PC-3 (cell line): Measurements from ENCODE around the gene MAN2A2. TPM values are rescaled to one million over a fixed set of nuclear protein-coding genes. Genes with fewer than 3 reads are reported as not detected.

Source experiments
- ATAC-seq: fragments of 200-7000 bp; cut with Tn5 transposase; 2 replicates; pipeline ENCODE4 v1.9.1; 2020; ENCODE audit warnings: mild to moderate bottlenecking, moderate library complexity
- BruUV-seq: library from RNA; stranded (reverse); fragments of 400-500 nt; replicated peaks from 2 replicates; lab custom pipeline; 2021; lab: Mats Ljungman, UMichigan
- CTCF ChIA-PET: fragments of 300-600 bp; sonication (Branson Sonifier 250); formaldehyde crosslinking; loops from one replicate; lab custom pipeline; 2022; ENCODE audit warnings: antibody characterized with exemption; lab: Charles Lee
- POLR2A ChIA-PET: fragments of 300-600 bp; sonication (Branson Sonifier 250); formaldehyde crosslinking; loops from one replicate; lab custom pipeline; 2022; ENCODE audit warnings: antibody characterized with exemption; ENCODE audit not compliant: unreplicated experiment; lab: Charles Lee
- DNase-seq: peaks from one replicate; pipeline ENCODE4 v3.0.0-alpha.2; 2015
- H2AFZ ChIP-seq: fragments of 300-600 bp; sonication (generic); 2 replicates; pipeline ENCODE4 v1.6.0; 2016; ENCODE audit warnings: antibody characterized with exemption, low read length
- H3F3A ChIP-seq: fragments of 300-600 bp; sonication (generic); one replicate; pipeline ENCODE4 v1.6.0; 2017; ENCODE audit warnings: antibody characterized with exemption, low read length, control low read depth, mild to moderate bottlenecking; ENCODE audit not compliant: unreplicated experiment
- H3K27ac ChIP-seq: fragments of 300-600 bp; sonication (generic); 2 replicates; pipeline ENCODE4 v1.5.1; 2016; ENCODE audit warnings: mild to moderate bottlenecking, low read length
- H3K27me3 ChIP-seq: fragments of 300-600 bp; sonication (generic); 2 replicates; pipeline ENCODE4 v1.6.1; 2016; ENCODE audit warnings: low read length, mixed read lengths
- H3K36me3 ChIP-seq: fragments of 300-600 bp; sonication (generic); 2 replicates; pipeline ENCODE4 v1.6.1; 2016; ENCODE audit warnings: low read depth, mixed run types, low read length, mixed read lengths
- H3K4me1 ChIP-seq: fragments of 300-600 bp; sonication (generic); 2 replicates; pipeline ENCODE4 v1.5.1; 2016; ENCODE audit warnings: low read length; ENCODE audit not compliant: insufficient read depth
- H3K4me2 ChIP-seq: fragments of 300-600 bp; sonication (generic); 2 replicates; pipeline ENCODE4 v1.6.0; 2016; ENCODE audit warnings: low read length
- H3K4me3 ChIP-seq: fragments of 300-600 bp; sonication (generic); 2 replicates; pipeline ENCODE4 v1.5.1; 2016; ENCODE audit warnings: mild to moderate bottlenecking, low read length, mixed read lengths
- H3K79me2 ChIP-seq: fragments of 300-600 bp; sonication (generic); 2 replicates; pipeline ENCODE4 v1.6.1; 2017; ENCODE audit warnings: low read length, mixed read lengths
- H3K9ac ChIP-seq: fragments of 300-600 bp; sonication (generic); 2 replicates; pipeline ENCODE4 v1.6.0; 2016; ENCODE audit warnings: mild to moderate bottlenecking, low read length
- H3K9me2 ChIP-seq: fragments of 300-600 bp; sonication (generic); replicated peaks from 2 replicates; pipeline ENCODE4 v1.6.1; 2016; ENCODE audit warnings: mixed run types, low read length, mixed read lengths
- H3K9me3 ChIP-seq: fragments of 300-600 bp; sonication (generic); 2 replicates; pipeline ENCODE4 v1.6.1; 2016; ENCODE audit warnings: low read length, mixed read lengths
- H4K20me1 ChIP-seq: fragments of 300-600 bp; sonication (generic); 2 replicates; pipeline ENCODE4 v1.6.1; 2016; ENCODE audit warnings: low read length, mixed read lengths
- CTCF ChIP-seq: fragments of 300-600 bp; sonication (generic); conservative IDR thresholded peaks from 2 replicates; pipeline ENCODE4 v1.5.1; 2017; ENCODE audit warnings: antibody characterized with exemption, low read depth, mild to moderate bottlenecking, low read length
- EZH2 ChIP-seq: fragments of 300-600 bp; sonication (generic); IDR thresholded peaks from one replicate; pipeline ENCODE4 v1.6.1; 2017; ENCODE audit warnings: antibody characterized with exemption, mild to moderate bottlenecking, low read length; ENCODE audit not compliant: unreplicated experiment
- EZH2phosphoT487 ChIP-seq: fragments of 300-600 bp; sonication (generic); IDR thresholded peaks from 2 replicates; pipeline ENCODE4 v1.6.1; 2018; ENCODE audit warnings: mild to moderate bottlenecking, antibody characterized with exemption, low read length, borderline replicate concordance
- intact Hi-C: fragments of 100-400 bp; cut with micrococcal nuclease; formaldehyde crosslinking; loops from 2 replicates; pipeline ENCODE4 v1.9.0; 2023
- total RNA-seq: library from RNA; depleted of rRNA; stranded (reverse); fragments of >200 nt; gene quantifications from 2 replicates; pipeline ENCODE4 v1.2.3, GENCODE V29; 2014

MAN2A2 gene
- total RNA-seq, 1 experiment from 2014 or later: 19.8 TPM

DNA sequence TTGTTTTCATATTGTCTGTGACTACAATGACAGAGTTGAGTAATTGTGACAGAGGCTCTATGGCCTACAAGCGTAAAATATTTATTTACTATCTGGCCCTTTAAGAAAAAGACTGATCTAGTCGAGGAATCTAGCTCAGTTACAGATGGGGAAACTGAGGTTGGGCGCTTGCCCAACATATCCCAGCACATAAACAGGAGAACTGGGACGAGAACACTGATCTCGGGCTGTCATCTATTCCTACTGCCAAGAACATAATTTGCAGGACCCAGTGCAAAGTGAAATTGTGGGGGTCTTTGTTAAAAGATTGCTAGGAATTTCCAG is 16.8 kb upstream of the MAN2A2 start:
- Histone ChIP-seq H3K4me1 (no peaks in the 10 kb centered on the region), H3K4me2 (no peak overlapping the region), H3K4me3 (no peak overlapping the region), H3K9me3 (no peaks in the 10 kb centered on the region), H3K79me2 (no peaks in the 10 kb centered on the region), H2AFZ (no peak overlapping the region), H3K9me2 (no peaks in the 10 kb centered on the region), H3K36me3 (no peaks in the 10 kb centered on the region; the same call in 1 of the 2 replicates), H4K20me1 (no peaks in the 10 kb centered on the region), H3K9ac (no peak overlapping the region), H3K27me3 (no peaks in the 10 kb centered on the region), H3K27ac (no peak overlapping the region), H3F3A (no peaks in the 10 kb centered on the region)
- TF ChIP-seq EZH2phosphoT487 (no peak), EZH2 (no peak), CTCF (no peak; the same call in 1 of the 2 replicates)
- ATAC-seq (no peak), DNase-seq (no peak)
- intact Hi-C loops: loop anchor here (1.0 to 5.0 kb wide), 3 partner anchors 169 to 238 kb away; partner anchors contain the start of gene BLM
- ChIA-PET POLR2A (interaction anchor here (0.6 kb wide), 1 partner anchor 222 kb away, joined by 3 read pairs; no protein-coding TSS in a partner anchor), CTCF (interaction anchor here (0.8 to 2.4 kb wide), 2 partner anchors 236 to 238 kb away, joined by 5 to 11 read pairs; no protein-coding TSS in a partner anchor)
- BruUV-seq: no TSS peak

- H3K9me2 ChIP-seq: no peaks in the 10 kb centered on the region
- no peaks in the 10 kb centered on the region for H3F3A ChIP-seq
- CTCF ChIA-PET: no interaction called here
- H3K4me1 ChIP-seq: no peaks in the 10 kb centered on the region
- H3K27ac ChIP-seq: no peak overlapping the region
- DNase-seq (no peak), ATAC-seq (no peak)
- TF ChIP-seq CTCF (no peak), EZH2phosphoT487 (no peak), EZH2 (no peak)
- H3K79me2 ChIP-seq: no peaks in the 10 kb centered on the region
- H3K27me3 ChIP-seq: no peaks in the 10 kb centered on the region
- POLR2A ChIA-PET: no interaction called here
- H3K4me2 ChIP-seq: no peak overlapping the region
- no peaks in the 10 kb centered on the region for H4K20me1 ChIP-seq
- no peak overlapping the region for H3K4me3 ChIP-seq
- no peaks in the 10 kb centered on the region for H3K9me3 ChIP-seq
- BruUV-seq: no TSS peak
- no peak overlapping the region for H2AFZ ChIP-seq
- H3K9ac ChIP-seq: no peak overlapping the region
- H3K36me3 ChIP-seq: no peaks in the 10 kb centered on the region; the same call in 1 of the 2 replicates
- intact Hi-C loops: loop anchor here (2.0 to 5.0 kb wide), 2 partner anchors 170 to 194 kb away; partner anchors contain the start of gene BLM
These were observed 16.0 kb upstream of the MAN2A2 start for GRCh38 chr15:90887037-90887481.

- Histone ChIP-seq H3K4me3 (no peak overlapping the region), H3K9ac (no peak overlapping the region), H3K27me3 (no peaks in the 10 kb centered on the region), H2AFZ (no peak overlapping the region), H3K4me2 (no peak overlapping the region), H3K9me3 (no peaks in the 10 kb centered on the region), H3K9me2 (no peaks in the 10 kb centered on the region), H3F3A (no peaks in the 10 kb centered on the region), H3K36me3 (no peaks in the 10 kb centered on the region; the same call in 1 of the 2 replicates), H4K20me1 (no peaks in the 10 kb centered on the region), H3K4me1 (no peaks in the 10 kb centered on the region), H3K27ac (no peak overlapping the region), H3K79me2 (no peaks in the 10 kb centered on the region)
- no TSS peak for BruUV-seq
- ATAC-seq (no peak; the same call in 1 of the 2 replicates), DNase-seq (no peak)
- ChIA-PET CTCF (no interaction called here), POLR2A (interaction anchor here (0.6 kb wide), 1 partner anchor 786 kb away, joined by 4 read pairs; no protein-coding TSS in a partner anchor)
- intact Hi-C loops: loop anchor here (5.0 kb wide), 1 partner anchor 172 kb away; the partner anchor contains the start of gene BLM
- TF ChIP-seq CTCF (no peak), EZH2phosphoT487 (no peak), EZH2 (no peak)
These were observed 13.8 kb upstream of the MAN2A2 start for GRCh38 chr15:90889313-90889730.
